SH-SY5Y (cell line): ENCODE measurements around the gene OSCP1.

Experiments
- GATA2 ChIP-seq: IDR thresholded peaks from 2 replicates; pipeline ENCODE4 v1.6.1; 2011; ENCODE audit warnings: mild to moderate bottlenecking, low read depth, low read length
- GATA3 ChIP-seq: IDR thresholded peaks from 2 replicates; pipeline ENCODE4 v1.6.1; 2011; ENCODE audit warnings: low read depth, mild to moderate bottlenecking, low read length, moderate library complexity

DNA sequence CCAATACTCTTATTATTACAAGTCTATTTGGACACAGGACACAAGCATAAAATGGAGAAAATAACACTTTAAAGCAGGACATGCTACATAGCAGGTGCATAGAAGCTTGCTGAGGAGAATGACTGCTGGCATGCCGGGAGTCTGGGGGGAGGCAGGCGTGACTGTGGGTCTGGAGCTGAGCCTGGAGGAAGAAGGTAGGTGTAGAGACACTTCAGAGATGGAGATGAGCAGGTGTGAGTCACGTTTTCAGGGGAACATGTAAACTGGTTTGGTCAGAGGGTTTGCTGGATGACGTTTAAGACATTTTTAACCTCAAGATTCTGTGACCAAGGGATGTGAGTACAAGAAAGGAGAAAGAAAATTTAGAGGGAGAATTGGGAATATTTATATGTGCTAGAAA is 24.5 kb downstream of the OSCP1 start:
- no peak for TF ChIP-seq GATA2
- TF ChIP-seq GATA3: no peak
